ENCODE measurements around the gene WDR64. TPM values are rescaled to one million over a fixed set of nuclear protein-coding genes. Genes with fewer than 3 reads are reported as not detected.

Gene WDR64
- total and polyA plus RNA-seq, 2 experiments from 2014 or later = 0.07 TPM; not detected in 1

GRCh38 chr1:241638099-241638682 is 13.9 kb upstream of the WDR64 start:
- no peak for DNase-seq (ENCODE audit: low spot score)
- Histone ChIP-seq H3K9me2 (replicated peaks; ENCODE audit: insufficient read depth) (no peaks in the 10 kb centered on the region), H3K79me2 (peaks cover 35% of the 10 kb centered on the region), H3K27me3 (no peaks in the 10 kb centered on the region), H3K4me1 (ENCODE audit: insufficient read depth) (peaks cover 24% of the 10 kb centered on the region), H3K9me3 (ENCODE audit: low read depth) (no peaks in the 10 kb centered on the region), H3K27ac (no peak overlapping the region), H3K4me2 (peak overlapping the region; percentile 80), H4K20me1 (ENCODE audit: insufficient read depth, poor library complexity, severe bottlenecking) (no peaks in the 10 kb centered on the region), H3K36me3 (replicated peaks; ENCODE audit: insufficient read depth, low read depth) (no peaks in the 10 kb centered on the region), H3K4me3 (peak overlapping the region; percentile 86), H2AFZ (no peak overlapping the region)
- no peak for TF ChIP-seq EZH2phosphoT487 (IDR thresholded peaks at IDR 0.05; ENCODE audit: low read depth, severe bottlenecking, unreplicated experiment)
- TF ChIP-seq EZH2 (IDR thresholded peaks at IDR 0.05; ENCODE audit: borderline replicate concordance) = no peak
- no peak for TF ChIP-seq CTCF (IDR thresholded peaks at IDR 0.05; ENCODE audit: poor library complexity)
- WGBS (ENCODE audit: low lambda C conversion rate, missing lambda C conversion rate) = 58% methylated on average over 5 of the region's 5 CpGs

- H3K9me2 ChIP-seq (replicated peaks; ENCODE audit: insufficient read depth) = no peaks in the 10 kb centered on the region
- WGBS (ENCODE audit: low lambda C conversion rate, missing lambda C conversion rate) = 12% methylated on average over 11 of the region's 11 CpGs
- H3K4me1 ChIP-seq (ENCODE audit: insufficient read depth) = peaks cover 24% of the 10 kb centered on the region
- peak overlapping the region; percentile 96 for H2AFZ ChIP-seq
- peaks cover 35% of the 10 kb centered on the region for H3K79me2 ChIP-seq
- H4K20me1 ChIP-seq (ENCODE audit: insufficient read depth, poor library complexity, severe bottlenecking) = no peaks in the 10 kb centered on the region
- H3K9me3 ChIP-seq (ENCODE audit: low read depth) = no peaks in the 10 kb centered on the region
- H3K4me3 ChIP-seq = peak overlapping the region; percentile 86
- peak overlapping the region; percentile 80 for H3K4me2 ChIP-seq
- DNase-seq (ENCODE audit: low spot score) = no peak
- peak overlapping the region; percentile 90 for H3K27ac ChIP-seq
- H3K27me3 ChIP-seq = no peaks in the 10 kb centered on the region
- no peaks in the 10 kb centered on the region for H3K36me3 ChIP-seq (replicated peaks; ENCODE audit: insufficient read depth, low read depth)
- TF ChIP-seq EZH2 (IDR thresholded peaks at IDR 0.05; ENCODE audit: borderline replicate concordance) = no peak
- no peak for TF ChIP-seq CTCF (IDR thresholded peaks at IDR 0.05; ENCODE audit: poor library complexity)
- TF ChIP-seq EZH2phosphoT487 (IDR thresholded peaks at IDR 0.05; ENCODE audit: low read depth, severe bottlenecking, unreplicated experiment) = no peak
These were observed 13.0 kb upstream of the WDR64 start for GRCh38 chr1:241638909-241639622.

GRCh38 chr1:241639623-241640148 is 12.4 kb upstream of the WDR64 start:
- Histone ChIP-seq H4K20me1 (ENCODE audit: insufficient read depth, poor library complexity, severe bottlenecking) (no peaks in the 10 kb centered on the region), H3K27ac (peak overlapping the region; percentile 90), H3K9me3 (ENCODE audit: low read depth) (no peaks in the 10 kb centered on the region), H3K9me2 (replicated peaks; ENCODE audit: insufficient read depth) (no peaks in the 10 kb centered on the region), H3K4me1 (ENCODE audit: insufficient read depth) (peaks cover 24% of the 10 kb centered on the region), H3K27me3 (no peaks in the 10 kb centered on the region), H2AFZ (peak overlapping the region; percentile 96), H3K4me2 (peak overlapping the region; percentile 80), H3K4me3 (peak overlapping the region; percentile 86), H3K36me3 (replicated peaks; ENCODE audit: insufficient read depth, low read depth) (no peaks in the 10 kb centered on the region), H3K79me2 (peaks cover 35% of the 10 kb centered on the region)
- TF ChIP-seq EZH2 (IDR thresholded peaks at IDR 0.05; ENCODE audit: borderline replicate concordance) = no peak
- peak; percentile 1 for TF ChIP-seq CTCF (IDR thresholded peaks at IDR 0.05; ENCODE audit: poor library complexity)
- under 1% methylated on average over 16 of the region's 42 CpGs for WGBS (ENCODE audit: low lambda C conversion rate, missing lambda C conversion rate)
- DNase-seq (ENCODE audit: low spot score) = peak; percentile 30

Measured in hepatocyte (in vitro differentiated cells).